Measurements from ENCODE around the gene HAND1.

Gene HAND1

GRCh38 chr5:154449786-154450185 is 28.2 kb downstream of the HAND1 start:
- no peak for DNase-seq

DNA sequence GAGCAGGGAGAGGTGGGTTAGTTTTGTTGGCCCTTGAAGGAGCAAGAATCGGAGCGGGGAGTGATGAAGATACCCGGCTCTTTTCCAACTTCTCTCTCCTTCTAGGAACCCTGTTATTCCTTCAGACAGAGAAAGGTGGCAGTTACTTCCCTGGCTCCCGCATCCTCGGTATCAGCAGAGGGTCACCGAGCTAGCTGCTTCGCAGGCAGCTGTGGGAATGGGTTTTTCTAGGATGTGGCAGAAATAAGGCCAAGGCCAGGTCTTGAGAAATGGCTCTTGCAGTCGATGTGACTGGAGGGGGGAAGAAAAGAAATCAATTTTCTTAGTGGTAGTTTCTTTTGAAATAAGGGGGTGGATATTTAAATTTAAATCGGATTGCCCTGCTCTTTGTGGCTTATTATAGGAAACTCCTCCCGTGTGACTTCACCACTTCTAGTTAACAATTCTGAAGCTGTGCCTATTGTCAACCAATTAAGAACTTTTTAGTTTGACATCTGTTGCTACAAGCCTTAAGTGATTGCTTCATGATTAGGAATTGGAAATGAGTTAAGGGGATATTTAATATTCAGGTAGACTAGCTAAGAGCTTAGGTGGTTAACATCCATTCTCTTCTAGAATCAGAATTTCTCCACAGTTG is 30.8 kb downstream of the HAND1 start:
- DNase-seq, result no peak

DNA sequence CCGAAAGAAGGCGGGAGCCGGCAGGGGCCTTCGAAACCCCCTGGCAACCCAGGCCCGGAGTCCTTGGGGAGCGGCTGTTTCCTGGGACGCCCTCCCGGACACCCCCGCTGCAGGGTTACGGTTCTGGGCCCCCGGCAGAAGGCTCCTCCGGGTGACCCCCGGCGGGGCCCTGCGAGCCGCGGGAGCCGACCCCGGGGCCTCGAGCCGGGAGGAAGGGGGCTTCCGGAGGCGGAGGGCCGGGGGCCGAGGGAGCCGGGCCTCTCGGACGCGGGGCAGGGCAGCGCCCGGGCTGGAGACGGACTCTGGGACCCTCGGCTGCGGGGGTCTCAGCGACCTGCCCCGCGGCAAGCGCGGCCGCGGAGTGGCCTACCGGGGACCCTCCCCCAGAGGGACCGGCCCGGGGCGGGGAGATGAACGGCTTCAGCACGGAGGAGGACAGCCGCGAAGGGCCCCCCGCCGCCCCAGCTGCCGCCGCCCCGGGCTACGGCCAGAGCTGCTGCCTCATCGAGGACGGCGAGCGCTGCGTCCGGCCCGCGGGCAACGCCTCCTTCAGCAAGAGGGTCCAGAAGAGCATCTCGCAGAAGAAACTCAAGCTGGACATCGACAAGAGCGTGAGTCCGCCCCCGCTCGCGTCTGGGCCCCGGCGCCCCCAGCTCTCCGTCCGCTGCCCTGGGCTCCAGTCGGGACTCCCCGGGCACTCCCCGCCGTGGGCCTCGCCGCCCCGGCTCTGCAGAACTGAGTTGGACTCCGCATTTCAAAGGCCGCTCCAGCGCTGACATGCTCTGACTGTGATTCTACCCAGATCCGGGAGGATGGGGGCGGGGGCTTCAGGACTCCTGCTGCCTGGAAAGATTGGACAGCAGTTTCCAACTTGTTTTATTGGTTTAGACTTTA is 31.6 kb downstream of the HAND1 start:
- peak; percentile 86 for DNase-seq

DNA sequence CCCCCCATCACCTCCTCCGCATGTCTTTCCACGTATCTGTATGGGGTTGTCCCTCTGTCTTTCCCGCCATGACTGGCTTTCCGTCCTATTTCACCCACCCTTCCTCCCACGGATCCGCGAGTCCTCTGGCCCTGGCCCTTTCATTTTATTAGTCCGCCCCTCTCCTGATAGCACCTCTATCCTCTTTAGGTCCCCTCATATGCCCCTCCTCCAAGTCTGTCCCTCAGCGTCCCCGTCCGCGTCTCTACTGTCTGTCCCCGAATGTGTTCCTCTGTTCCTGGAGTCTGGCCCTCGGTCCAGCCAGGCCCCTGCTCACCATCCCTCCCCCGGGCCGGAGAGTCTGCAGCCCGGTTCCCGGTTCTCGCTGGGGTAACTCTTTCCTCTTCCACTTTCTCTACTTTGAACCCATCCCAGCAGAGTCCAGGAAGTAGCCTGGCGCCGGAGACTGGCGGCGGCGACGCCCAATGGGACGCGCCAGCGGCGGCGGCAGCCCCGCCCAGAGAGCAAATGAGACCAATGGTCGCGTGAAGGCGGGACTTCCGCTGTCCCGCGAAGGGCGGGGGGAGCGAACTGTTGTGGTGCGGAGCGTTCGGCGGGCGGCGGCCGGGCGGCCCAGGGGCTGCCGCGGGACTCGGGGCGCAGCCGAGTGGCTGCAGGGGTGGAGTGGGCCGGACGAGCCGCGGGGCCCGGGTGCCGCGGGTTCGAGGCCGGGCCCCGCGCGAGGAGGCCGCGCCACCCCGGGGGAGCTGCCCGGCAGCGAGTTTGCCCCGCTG is 32.4 kb downstream of the HAND1 start, which contains the start of gene SAP30L:
SAP30L (plus strand) TSS at position 576 of the 773 bp plus-strand sequence. CDS start 608 bp downstream, outside the sequence.
- peak; percentile 99 for DNase-seq

GRCh38 chr5:154444556-154445421 is 33.2 kb downstream of the HAND1 start:
- no peak for DNase-seq

GRCh38 chr5:154442801-154443200 is 35.2 kb downstream of the HAND1 start:
- no peak for DNase-seq

- DNase-seq, result no peak
These were observed 37.5 kb downstream of the HAND1 start for GRCh38 chr5:154440540-154440939.

DNA sequence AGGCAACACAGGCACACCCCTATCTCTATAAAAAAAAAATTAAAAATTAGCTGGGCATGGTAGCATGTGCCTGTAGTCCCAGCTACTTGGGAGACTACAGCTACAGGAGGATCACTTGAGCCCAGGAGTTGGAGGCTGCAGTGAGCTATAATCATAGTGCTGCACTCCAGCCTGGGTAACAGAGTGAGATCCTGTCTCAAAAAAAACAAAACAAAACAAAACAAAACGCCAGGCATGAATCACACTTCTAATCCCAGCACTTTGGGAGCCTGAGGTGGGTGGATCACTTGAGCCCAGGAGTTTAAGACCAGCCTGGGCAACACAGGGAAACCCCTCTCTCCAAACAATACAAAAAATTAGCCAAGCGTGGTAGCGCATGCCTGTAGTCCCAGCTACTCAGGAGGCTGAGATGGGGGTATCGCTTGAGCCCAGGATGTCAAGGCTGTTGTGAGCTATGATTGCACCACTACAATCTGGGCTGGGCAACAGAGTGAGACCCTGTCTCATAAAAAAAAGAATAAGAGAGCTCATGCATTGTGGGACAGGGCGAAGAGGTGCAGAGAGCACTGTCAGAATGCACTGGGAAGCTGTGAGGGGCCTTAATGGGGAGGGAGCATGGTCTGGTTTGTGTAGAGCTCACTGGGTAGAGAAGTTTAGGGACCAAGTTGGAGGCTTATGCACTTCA is 40.6 kb downstream of the HAND1 start:
- no peak for DNase-seq

DNA sequence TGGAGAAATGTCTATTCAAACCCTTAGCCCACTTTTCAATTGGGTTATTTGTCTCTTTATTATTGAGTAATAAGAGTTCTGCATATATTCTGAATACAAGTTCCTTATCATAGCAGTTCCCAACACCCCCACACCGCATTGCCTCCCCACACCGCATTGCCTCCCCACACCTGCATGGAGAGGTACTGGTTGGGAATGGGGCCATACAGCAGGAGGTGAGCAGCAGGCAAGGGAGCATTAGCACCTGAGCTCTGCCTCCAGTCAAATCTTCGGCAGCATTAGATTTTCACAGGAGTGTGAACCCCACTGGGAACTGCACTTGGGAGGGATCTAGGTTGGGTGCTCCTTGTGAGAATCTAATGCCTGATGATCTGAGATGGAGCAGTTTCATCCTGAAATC is 42.8 kb downstream of the HAND1 start:
- DNase-seq, result no peak

- DNase-seq, result no peak
These were observed 46.9 kb downstream of the HAND1 start for GRCh38 chr5:154430961-154431630.

- no peak for DNase-seq
These were observed 47.6 kb downstream of the HAND1 start for GRCh38 chr5:154430466-154430865.

DNA sequence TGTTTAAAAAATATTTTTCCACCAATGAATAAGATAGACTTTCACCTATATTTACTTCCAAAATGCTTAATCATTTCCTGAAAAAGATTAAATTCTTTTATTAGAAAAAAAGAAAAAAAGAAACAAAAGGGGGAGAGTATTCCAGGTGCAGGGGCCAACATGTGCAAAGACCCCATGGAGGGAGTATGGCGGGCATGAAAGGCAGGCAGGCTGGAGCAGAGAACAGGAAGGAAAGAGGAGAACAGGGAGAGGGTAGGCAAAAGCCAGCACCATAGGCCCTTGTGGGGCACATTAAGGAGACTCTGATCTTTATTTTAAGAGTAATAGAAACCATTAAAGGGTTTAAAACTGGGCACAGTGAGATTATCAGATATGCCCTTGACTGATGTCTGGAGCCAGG is 48.7 kb downstream of the HAND1 start:
- DNase-seq, result no peak

GRCh38 chr5:154428208-154428607 is 49.8 kb downstream of the HAND1 start:
- no peak for DNase-seq
